B cell (primary cell): ENCODE results near the gene TMEM203. TPM values are rescaled to one million over a fixed set of nuclear protein-coding genes. Genes with fewer than 3 reads are reported as not detected.

ENCODE experiments used
- ATAC-seq: fragments of 200-7000 bp; cut with Tn5 transposase; one replicate; pipeline ENCODE4 v1.10.0; 2021; ENCODE audit warnings: low read depth, mild to moderate bottlenecking, moderate number of reproducible peaks, moderate library complexity
- CTCF ChIA-PET: fragments of 350-600 bp; sonication (Branson Sonifier 250); formaldehyde crosslinking; loops from one replicate; lab custom pipeline; 2021; ENCODE audit warnings: antibody characterized with exemption, inconsistent platforms; lab: Charles Lee
- POLR2A ChIA-PET: fragments of 350-600 bp; sonication (Branson Sonifier 250); formaldehyde crosslinking; loops from one replicate; lab custom pipeline; 2021; ENCODE audit warnings: antibody characterized with exemption; lab: Charles Lee
- DNase-seq: peaks from one replicate; pipeline ENCODE4 v3.0.0; 2013
- H2AFZ ChIP-seq: 2 replicates; pipeline ENCODE4 v1.6.1; 2012; ENCODE audit warnings: mild to moderate bottlenecking, low read depth, low read length; ENCODE audit not compliant: insufficient read depth, poor library complexity, severe bottlenecking
- H3K27ac ChIP-seq, 2 donors: 1 replicate in 1 of 2; 2 replicates in 1 of 2; pipeline ENCODE4 v1.5.1; 2012 to 2013; ENCODE audit warnings: low read length in 2 of 2, mild to moderate bottlenecking in 2 of 2, moderate library complexity in 1 of 2
- H3K27me3 ChIP-seq, 4 experiments: fragments of 200-600 bp in 1 of 4; sonication (generic) in 1 of 4; replicated peaks in 1 of 4; 1 replicate in 2 of 4; 2 replicates in 2 of 4; pipeline versions ENCODE4 v1.6.1 to v1.7.0; 2013 to 2016; ENCODE audit warnings: low read length in 3 of 4, mild to moderate bottlenecking in 2 of 4, mixed read lengths in 1 of 4, moderate library complexity in 1 of 4; ENCODE audit not compliant: insufficient read depth in 4 of 4, control insufficient read depth in 3 of 4; ENCODE audit errors: control extremely low read depth in 1 of 4
- H3K36me3 ChIP-seq, 2 experiments: replicated peaks in 1 of 2; 1 replicate in 1 of 2; 2 replicates in 1 of 2; pipeline versions ENCODE4 v1.6.1 to v1.7.1; 2013; ENCODE audit warnings: low read length in 1 of 2; ENCODE audit not compliant: insufficient read depth in 2 of 2, control insufficient read depth in 1 of 2; ENCODE audit errors: control extremely low read depth in 1 of 2, extremely low read depth in 1 of 2
- H3K4me1 ChIP-seq, 2 donors: fragments of 200-600 bp in 1 of 2; sonication (generic) in 1 of 2; 1 replicate in 1 of 2; 2 replicates in 1 of 2; pipeline versions ENCODE4 v1.5.1 to v1.6.1; 2013 to 2017; ENCODE audit warnings: low read length in 2 of 2; ENCODE audit not compliant: control insufficient read depth in 2 of 2, insufficient read depth in 2 of 2
- H3K4me2 ChIP-seq: replicated peaks from 2 replicates; pipeline ENCODE3; 2012; ENCODE audit warnings: mild to moderate bottlenecking, low read depth, low read length; ENCODE audit not compliant: poor library complexity, severe bottlenecking
- H3K4me3 ChIP-seq, 5 experiments: fragments of 200-600 bp in 1 of 5; sonication (generic) in 1 of 5; 1 replicate in 3 of 5; 2 replicates in 2 of 5; pipeline versions ENCODE4 v1.5.1 to v1.7.0; 2011 to 2016; ENCODE audit warnings: low read length in 4 of 5, mild to moderate bottlenecking in 4 of 5, low read depth in 2 of 5, control low read depth in 1 of 5, moderate library complexity in 1 of 5; ENCODE audit not compliant: insufficient read depth in 1 of 5; ENCODE audit errors: control extremely low read depth in 1 of 5, extremely low read depth in 1 of 5
- H3K79me2 ChIP-seq: fragments of 200-600 bp; sonication (generic); one replicate; pipeline ENCODE4 v1.6.0; 2016; ENCODE audit warnings: low read length; ENCODE audit not compliant: control insufficient read depth, insufficient read depth
- H3K9ac ChIP-seq: fragments of 200-600 bp; sonication (generic); 2 replicates; pipeline ENCODE4 v1.6.1; 2017; ENCODE audit warnings: mild to moderate bottlenecking, low read length, moderate library complexity
- H3K9me3 ChIP-seq, 3 donors: one replicate each; pipeline versions ENCODE4 v1.6.1 to v1.7.1; 2013; ENCODE audit warnings: low read length in 2 of 3; ENCODE audit not compliant: control insufficient read depth in 2 of 3, insufficient read depth in 1 of 3; ENCODE audit errors: control extremely low read depth in 1 of 3
- H4K20me1 ChIP-seq: 2 replicates; pipeline ENCODE4 v1.6.0; 2012; ENCODE audit warnings: mild to moderate bottlenecking, low read length; ENCODE audit not compliant: insufficient read depth, control insufficient read depth, poor library complexity, severe bottlenecking
- H3K27ac Mint-ChIP-seq: one replicate; pipeline ENCODE4 v1.8.0; 2021; ENCODE audit warnings: mixed read lengths
- H3K27me3 Mint-ChIP-seq: one replicate; pipeline ENCODE4 v1.8.0; 2021; ENCODE audit warnings: mixed read lengths
- H3K4me1 Mint-ChIP-seq: one replicate; pipeline ENCODE4 v1.8.0; 2021; ENCODE audit warnings: mixed read lengths
- H3K4me3 Mint-ChIP-seq: one replicate; pipeline ENCODE4 v1.8.0; 2021; ENCODE audit warnings: mixed read lengths
- H3K9me3 Mint-ChIP-seq: one replicate; pipeline ENCODE4 v1.8.0; 2022; ENCODE audit warnings: mixed read lengths; ENCODE audit not compliant: insufficient read depth
- CTCF ChIP-seq: fragments of 200-600 bp; IDR thresholded peaks from one replicate; pipeline ENCODE4 v1.8.0; 2022; ENCODE audit warnings: antibody characterized with exemption, mild to moderate bottlenecking
- EZH2 ChIP-seq: IDR thresholded peaks from 2 replicates; pipeline ENCODE4 v1.6.1; 2012; ENCODE audit warnings: borderline replicate concordance, low read depth, mild to moderate bottlenecking, moderate library complexity, low read length; ENCODE audit not compliant: insufficient read depth, poor library complexity, severe bottlenecking
- WGBS: methylation state at CpG from one replicate; pipeline ENCODE4 v1.1.5; 2013; ENCODE audit warnings: missing lambda C conversion rate; ENCODE audit not compliant: insufficient coverage; 5-methylcytosine and 5-hydroxymethylcytosine counted together
- intact Hi-C: fragments of 100-400 bp; cut with micrococcal nuclease; formaldehyde crosslinking; loops from one replicate; pipeline ENCODE4 v1.10.0; 2022
- polyA plus RNA-seq: library from polyadenylated mRNA; depleted of rRNA; stranded (reverse); fragments of >200 nt; gene quantifications from 2 replicates; pipeline ENCODE4 v1.2.3, GENCODE V29; 2012
- total RNA-seq, 2 donors: library from RNA; stranded (reverse); fragments of 120-200 nt in 1 of 2; gene quantifications; 1 replicate in 1 of 2; 2 replicates in 1 of 2; pipeline versions ENCODE4 v1.2.3 to v1.2.4, GENCODE V29; 2013 to 2022

Gene TMEM203
- total and polyA plus RNA-seq, 2 donors (not counting 1 experiment from before 2014, with no cell fraction given) = 20.6 to 35.7 TPM

- ATAC-seq = no peak
- no peak overlapping the region for H3K4me3 Mint-ChIP-seq
- ChIA-PET POLR2A (no interaction called here), CTCF (interaction anchor here (0.7 to 2.5 kb wide), 2 partner anchors 11 to 18 kb away, joined by 3 to 13 read pairs; no protein-coding TSS in a partner anchor)
- no peak for DNase-seq
- peaks cover 19% of the 10 kb centered on the region for H3K79me2 ChIP-seq
- H3K4me1 ChIP-seq = peaks cover 0 to 2% of the 10 kb centered on the region in 2 donors
- H3K27me3 ChIP-seq = no peaks in the 10 kb centered on the region
- no peaks in the 10 kb centered on the region for H3K27me3 Mint-ChIP-seq
- H3K27ac ChIP-seq = no peak overlapping the region
- no peak overlapping the region for H3K27ac Mint-ChIP-seq
- no peak overlapping the region for H2AFZ ChIP-seq
- H3K4me1 Mint-ChIP-seq = peaks cover 9% of the 10 kb centered on the region
- H3K36me3 ChIP-seq = peaks cover 0 to 9% of the 10 kb centered on the region in 2 experiments
- peaks cover 15% of the 10 kb centered on the region for H4K20me1 ChIP-seq
- no peaks in the 10 kb centered on the region for H3K9me3 Mint-ChIP-seq
- no peak overlapping the region for H3K4me2 ChIP-seq
- H3K9me3 ChIP-seq = no peaks in the 10 kb centered on the region
- intact Hi-C loops = no loop called here
- no peak overlapping the region for H3K4me3 ChIP-seq
- no peak for TF ChIP-seq EZH2
- TF ChIP-seq CTCF = no peak
- H3K9ac ChIP-seq = no peak overlapping the region
- no CpG with 5 or more reads among the region's 6 CpGs for WGBS
Measured at GRCh38 chr9:137247916-137248175, 42.4 kb upstream of the TMEM203 start.

- Mint-ChIP-seq H3K4me3 (no peak overlapping the region), H3K4me1 (peaks cover 14% of the 10 kb centered on the region), H3K9me3 (no peaks in the 10 kb centered on the region), H3K27me3 (no peaks in the 10 kb centered on the region), H3K27ac (no peak overlapping the region)
- Histone ChIP-seq H3K4me2 (no peak overlapping the region), H3K27ac (no peak overlapping the region), H3K9me3 (no peaks in the 10 kb centered on the region), H2AFZ (no peak overlapping the region), H3K36me3 (peaks cover 0 to 14% of the 10 kb centered on the region in 2 experiments), H3K9ac (no peak overlapping the region), H3K4me1 (peaks cover 5% of the 10 kb centered on the region in 2 donors), H3K27me3 (no peaks in the 10 kb centered on the region), H3K79me2 (peaks cover 25% of the 10 kb centered on the region), H3K4me3 (no peak overlapping the region), H4K20me1 (peaks cover 20% of the 10 kb centered on the region)
- DNase-seq = no peak
- ChIA-PET CTCF (interaction anchor here (2.5 kb wide), 1 partner anchor 11 kb away, joined by 13 read pairs; no protein-coding TSS in a partner anchor), POLR2A (interaction anchor here (0.6 kb wide), 1 partner anchor 188 kb away, joined by 8 read pairs; no protein-coding TSS in a partner anchor)
- intact Hi-C loops = no loop called here
- no peak for ATAC-seq
- no peak for TF ChIP-seq EZH2
- WGBS = 89% methylated on average over 19 of the region's 20 CpGs
Measured at GRCh38 chr9:137247135-137247915, 41.9 kb upstream of the TMEM203 start.
